ENCODE results near the gene RASAL1.

RASAL1 gene

DNA sequence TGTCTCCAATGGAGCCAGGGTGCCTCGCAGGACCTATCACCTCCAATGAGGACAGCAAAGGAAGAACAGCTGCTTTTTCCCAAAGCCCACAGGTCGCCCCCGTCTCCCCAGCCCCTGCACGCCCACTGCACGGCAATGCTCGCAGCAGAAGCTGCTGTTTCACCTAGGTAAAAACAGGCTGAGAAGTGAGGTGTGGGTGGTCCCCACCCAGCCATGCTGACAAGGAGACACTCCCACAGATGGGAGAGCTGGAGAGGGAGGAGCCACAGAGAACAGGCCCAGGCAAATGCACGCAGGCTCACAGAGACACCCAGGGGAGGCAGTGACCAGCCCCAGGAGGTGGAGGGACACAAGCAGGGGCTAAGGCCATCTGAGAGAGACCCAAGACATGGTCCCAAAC is 24.4 kb upstream of the RASAL1 start:
- Histone ChIP-seq H3K4me3 (ENCODE audit: low read depth, low read length) (no peak overlapping the region), H3K27me3 (ENCODE audit: control insufficient read depth, insufficient read depth, low read length) (peaks cover 5% of the 10 kb centered on the region; the same call in 1 of the 2 replicates), H3K4me1 (ENCODE audit: control insufficient read depth, insufficient read depth, low read length) (peaks cover 11% of the 10 kb centered on the region), H3K27ac (ENCODE audit: low read depth, low read length) (no peak overlapping the region), H3K36me3 (ENCODE audit: control insufficient read depth, insufficient read depth, low read length) (peaks cover 61% of the 10 kb centered on the region), H3K9ac (ENCODE audit: low read depth, low read length) (no peak overlapping the region), H3K9me3 (ENCODE audit: control insufficient read depth, insufficient read depth, low read length) (no peaks in the 10 kb centered on the region)

DNA sequence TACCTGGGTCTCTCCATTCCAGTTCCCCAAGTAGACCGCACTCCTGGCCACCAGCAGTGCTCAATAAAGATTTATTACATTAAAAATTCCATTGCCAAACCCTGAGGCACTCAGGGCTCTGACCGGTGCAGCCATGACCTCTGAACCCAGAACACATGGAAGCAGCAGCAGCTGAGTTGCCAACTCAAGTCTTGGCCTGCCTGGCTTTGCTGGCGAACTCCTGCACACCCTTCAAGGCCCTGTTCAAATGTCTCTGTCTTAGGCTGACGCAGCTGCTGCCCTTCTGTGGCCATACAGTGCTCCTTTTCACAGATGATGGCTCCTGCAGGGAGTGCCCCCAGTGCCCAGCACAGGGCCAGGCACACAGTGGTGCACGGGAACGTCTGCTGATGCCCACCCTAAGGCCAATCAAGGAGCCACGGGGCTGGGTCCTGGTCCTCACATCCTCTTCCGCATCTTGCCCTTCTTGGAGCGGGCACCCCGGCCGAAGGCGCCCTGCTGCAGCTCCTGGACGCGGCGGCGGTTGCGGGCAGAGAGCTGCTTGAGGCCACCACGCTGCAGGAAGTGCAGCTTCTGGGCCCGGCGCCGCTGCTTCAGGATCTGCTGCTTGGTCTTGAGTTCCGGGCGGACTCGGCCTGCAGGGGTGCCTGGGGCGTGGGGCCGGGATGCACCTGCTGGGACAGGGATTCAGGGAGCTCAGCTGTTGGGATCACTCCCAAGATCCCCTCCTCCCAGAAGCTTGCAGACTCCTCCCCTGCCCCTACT is 23.1 kb upstream of the RASAL1 start:
- H3K4me1 ChIP-seq (ENCODE audit: control insufficient read depth, insufficient read depth, low read length), result peaks cover 11% of the 10 kb centered on the region

DNA sequence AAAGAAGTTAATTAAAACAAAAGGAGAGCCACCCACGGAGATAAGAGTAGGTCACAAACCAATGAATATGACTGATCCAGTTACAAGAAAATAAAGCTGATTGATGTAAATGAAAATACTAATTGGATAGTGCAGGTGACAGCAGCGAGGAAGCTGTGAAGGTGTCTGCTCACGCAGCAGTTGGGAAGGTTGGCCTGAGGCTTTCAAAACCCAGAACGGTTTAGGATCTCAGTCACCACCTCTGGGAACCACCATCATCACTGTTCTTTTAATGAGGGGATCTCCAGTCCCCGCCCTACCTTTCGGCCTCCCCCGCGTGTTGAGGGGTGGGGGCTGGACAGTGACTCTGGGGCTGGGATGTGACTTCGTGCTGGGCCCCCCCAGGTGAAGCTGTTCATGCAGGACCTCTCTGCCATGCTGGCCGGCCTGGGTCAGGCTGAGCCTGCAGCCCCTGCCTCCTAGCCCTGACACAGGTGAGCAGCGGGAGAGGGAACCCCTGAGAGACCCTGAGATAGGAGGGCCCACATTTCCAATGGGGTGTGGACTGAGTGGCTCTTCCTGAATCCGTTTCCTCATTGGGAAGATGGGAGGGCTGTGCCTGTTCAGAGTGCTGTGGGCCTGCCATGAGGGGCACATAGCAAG is 21.8 kb upstream of the RASAL1 start:
- peaks cover 30% of the 10 kb centered on the region for H3K27me3 ChIP-seq (ENCODE audit: control insufficient read depth, insufficient read depth, low read length)
- no peak overlapping the region for H3K9ac ChIP-seq (ENCODE audit: low read depth, low read length)

More for the DNA sequence above, 23.1 kb upstream of the RASAL1 start:
- H3K9ac ChIP-seq (ENCODE audit: low read depth, low read length), result no peak overlapping the region
- H3K9me3 ChIP-seq (ENCODE audit: control insufficient read depth, insufficient read depth, low read length), result no peaks in the 10 kb centered on the region
- H3K27ac ChIP-seq (ENCODE audit: low read depth, low read length), result no peak overlapping the region
- H3K36me3 ChIP-seq (ENCODE audit: control insufficient read depth, insufficient read depth, low read length), result peaks cover 53% of the 10 kb centered on the region
- no peak overlapping the region for H3K4me3 ChIP-seq (ENCODE audit: low read depth, low read length)
- peaks cover 18% of the 10 kb centered on the region for H3K27me3 ChIP-seq (ENCODE audit: control insufficient read depth, insufficient read depth, low read length)

DNA sequence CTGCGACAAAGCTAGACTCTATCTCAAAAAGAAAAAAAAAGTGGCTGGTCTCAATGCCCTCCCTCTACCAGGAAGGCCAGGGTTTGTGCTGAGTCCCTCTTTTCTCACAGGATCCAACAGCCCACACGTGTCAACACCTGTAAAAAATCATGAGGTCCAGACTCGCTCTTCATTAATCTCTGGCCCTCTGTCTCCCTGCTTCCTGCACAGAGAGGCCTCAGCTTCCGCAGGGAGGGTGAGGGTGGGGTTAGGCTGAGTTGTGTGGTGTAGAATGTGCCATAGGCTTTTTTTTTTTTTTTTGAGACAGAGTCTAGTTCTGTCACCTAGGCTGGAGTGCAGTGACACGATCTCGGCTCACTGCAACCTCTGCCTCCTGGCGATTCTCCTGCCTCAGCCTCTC is 20.1 kb upstream of the RASAL1 start:
- H3K4me1 ChIP-seq (ENCODE audit: control insufficient read depth, insufficient read depth, low read length), result no peaks in the 10 kb centered on the region
- H3K9me3 ChIP-seq (ENCODE audit: control insufficient read depth, insufficient read depth, low read length), result no peaks in the 10 kb centered on the region
- H3K27ac ChIP-seq (ENCODE audit: low read depth, low read length), result no peak overlapping the region
- peaks cover 42% of the 10 kb centered on the region for H3K27me3 ChIP-seq (ENCODE audit: control insufficient read depth, insufficient read depth, low read length)
- H3K36me3 ChIP-seq (ENCODE audit: control insufficient read depth, insufficient read depth, low read length), result peaks cover 31% of the 10 kb centered on the region
- H3K9ac ChIP-seq (ENCODE audit: low read depth, low read length), result no peak overlapping the region
- H3K4me3 ChIP-seq (ENCODE audit: low read depth, low read length), result no peak overlapping the region

More for the DNA sequence above, 21.8 kb upstream of the RASAL1 start:
- Histone ChIP-seq H3K9me3 (ENCODE audit: control insufficient read depth, insufficient read depth, low read length) (no peaks in the 10 kb centered on the region), H3K36me3 (ENCODE audit: control insufficient read depth, insufficient read depth, low read length) (peaks cover 40% of the 10 kb centered on the region), H3K4me1 (ENCODE audit: control insufficient read depth, insufficient read depth, low read length) (peaks cover 10% of the 10 kb centered on the region), H3K4me3 (ENCODE audit: low read depth, low read length) (no peak overlapping the region), H3K27ac (ENCODE audit: low read depth, low read length) (no peak overlapping the region)

DNA sequence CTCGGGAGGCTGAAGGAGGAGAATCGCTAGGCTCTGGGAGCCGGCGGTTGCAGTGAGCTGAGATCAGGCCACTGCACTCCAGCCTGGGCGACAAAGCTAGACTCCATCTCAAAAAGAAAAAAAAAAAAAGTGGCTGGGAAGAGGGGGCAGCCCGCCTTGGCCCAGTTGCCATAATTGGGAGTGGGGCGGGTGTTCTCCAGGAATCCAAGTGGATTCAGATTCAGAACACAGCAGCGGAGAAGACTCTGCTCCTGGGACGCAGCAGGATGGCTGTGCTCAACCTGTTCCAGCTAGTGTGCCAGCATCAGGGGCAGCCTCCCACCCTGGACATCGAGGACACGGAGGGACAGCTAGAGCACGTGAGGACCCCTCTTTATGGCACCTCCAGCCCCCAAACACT is 19.5 kb upstream of the RASAL1 start:
- Histone ChIP-seq H3K9ac (ENCODE audit: low read depth, low read length) (no peak overlapping the region), H3K36me3 (ENCODE audit: control insufficient read depth, insufficient read depth, low read length) (peaks cover 25% of the 10 kb centered on the region), H3K27ac (ENCODE audit: low read depth, low read length) (no peak overlapping the region), H3K27me3 (ENCODE audit: control insufficient read depth, insufficient read depth, low read length) (peaks cover 48% of the 10 kb centered on the region), H3K4me1 (ENCODE audit: control insufficient read depth, insufficient read depth, low read length) (peaks cover 4% of the 10 kb centered on the region), H3K9me3 (ENCODE audit: control insufficient read depth, insufficient read depth, low read length) (no peaks in the 10 kb centered on the region), H3K4me3 (ENCODE audit: low read depth, low read length) (no peak overlapping the region; the same call in 1 of the 2 replicates)

GRCh38 chr12:113154351-113154973 is 18.9 kb upstream of the RASAL1 start:
- Histone ChIP-seq H3K4me3 (ENCODE audit: low read depth, low read length) (peak overlapping the region; percentile 64), H3K4me1 (ENCODE audit: control insufficient read depth, insufficient read depth, low read length) (peaks cover 9% of the 10 kb centered on the region), H3K9ac (ENCODE audit: low read depth, low read length) (no peak overlapping the region), H3K27me3 (ENCODE audit: control insufficient read depth, insufficient read depth, low read length) (peaks cover 51% of the 10 kb centered on the region), H3K9me3 (ENCODE audit: control insufficient read depth, insufficient read depth, low read length) (no peaks in the 10 kb centered on the region), H3K36me3 (ENCODE audit: control insufficient read depth, insufficient read depth, low read length) (peaks cover 20% of the 10 kb centered on the region), H3K27ac (ENCODE audit: low read depth, low read length) (no peak overlapping the region)

GRCh38 chr12:113152835-113153814 is 17.6 kb upstream of the RASAL1 start:
- Histone ChIP-seq H3K27ac (ENCODE audit: low read depth, low read length) (no peak overlapping the region), H3K27me3 (ENCODE audit: control insufficient read depth, insufficient read depth, low read length) (peaks cover 51% of the 10 kb centered on the region), H3K9ac (ENCODE audit: low read depth, low read length) (peak overlapping the region; percentile 45; the same call in 1 of the 2 replicates), H3K4me1 (ENCODE audit: control insufficient read depth, insufficient read depth, low read length) (peaks cover 13% of the 10 kb centered on the region), H3K36me3 (ENCODE audit: control insufficient read depth, insufficient read depth, low read length) (peaks cover 7% of the 10 kb centered on the region), H3K4me3 (ENCODE audit: low read depth, low read length) (peak overlapping the region; percentile 73), H3K9me3 (ENCODE audit: control insufficient read depth, insufficient read depth, low read length) (no peaks in the 10 kb centered on the region)

GRCh38 chr12:113152196-113152834 is 16.8 kb upstream of the RASAL1 start:
- H3K36me3 ChIP-seq (ENCODE audit: control insufficient read depth, insufficient read depth, low read length), result no peaks in the 10 kb centered on the region
- H3K27ac ChIP-seq (ENCODE audit: low read depth, low read length), result no peak overlapping the region
- peaks cover 51% of the 10 kb centered on the region for H3K27me3 ChIP-seq (ENCODE audit: control insufficient read depth, insufficient read depth, low read length)
- H3K9ac ChIP-seq (ENCODE audit: low read depth, low read length), result no peak overlapping the region
- H3K4me3 ChIP-seq (ENCODE audit: low read depth, low read length), result peak overlapping the region; percentile 73
- peaks cover 13% of the 10 kb centered on the region for H3K4me1 ChIP-seq (ENCODE audit: control insufficient read depth, insufficient read depth, low read length)
- H3K9me3 ChIP-seq (ENCODE audit: control insufficient read depth, insufficient read depth, low read length), result no peaks in the 10 kb centered on the region

DNA sequence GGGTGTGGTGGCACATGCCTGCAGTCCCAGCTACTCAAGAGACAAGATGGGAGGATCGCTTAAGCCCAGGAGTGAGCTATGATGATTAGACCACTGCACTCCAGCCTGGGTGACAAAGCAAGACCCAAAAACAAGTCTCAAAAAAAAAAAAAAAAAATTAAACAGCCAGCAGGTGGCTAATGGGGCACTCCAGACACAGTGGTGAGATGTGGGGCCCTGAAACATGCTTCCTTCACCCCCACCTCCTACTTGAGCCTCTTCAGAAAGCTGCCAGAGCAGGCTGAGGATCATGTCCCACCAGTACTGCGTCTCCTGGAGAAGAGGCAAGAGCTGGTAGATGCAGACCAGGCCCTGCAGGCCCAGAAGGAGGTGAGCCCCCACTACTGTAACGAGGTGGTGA is 16.1 kb upstream of the RASAL1 start:
- Histone ChIP-seq H3K9ac (ENCODE audit: low read depth, low read length) (no peak overlapping the region), H3K9me3 (ENCODE audit: control insufficient read depth, insufficient read depth, low read length) (no peaks in the 10 kb centered on the region), H3K27me3 (ENCODE audit: control insufficient read depth, insufficient read depth, low read length) (peaks cover 51% of the 10 kb centered on the region), H3K27ac (ENCODE audit: low read depth, low read length) (no peak overlapping the region), H3K36me3 (ENCODE audit: control insufficient read depth, insufficient read depth, low read length) (no peaks in the 10 kb centered on the region), H3K4me3 (ENCODE audit: low read depth, low read length) (no peak overlapping the region), H3K4me1 (ENCODE audit: control insufficient read depth, insufficient read depth, low read length) (peaks cover 13% of the 10 kb centered on the region)

All from HUES48 (cell line).